ENCODE data around the gene NAP1L4. TPM values are rescaled to one million over a fixed set of nuclear protein-coding genes. Genes with fewer than 3 reads are reported as not detected.

Gene NAP1L4
- total RNA-seq, 1 donor from 2014 or later, result 156 TPM

DNA sequence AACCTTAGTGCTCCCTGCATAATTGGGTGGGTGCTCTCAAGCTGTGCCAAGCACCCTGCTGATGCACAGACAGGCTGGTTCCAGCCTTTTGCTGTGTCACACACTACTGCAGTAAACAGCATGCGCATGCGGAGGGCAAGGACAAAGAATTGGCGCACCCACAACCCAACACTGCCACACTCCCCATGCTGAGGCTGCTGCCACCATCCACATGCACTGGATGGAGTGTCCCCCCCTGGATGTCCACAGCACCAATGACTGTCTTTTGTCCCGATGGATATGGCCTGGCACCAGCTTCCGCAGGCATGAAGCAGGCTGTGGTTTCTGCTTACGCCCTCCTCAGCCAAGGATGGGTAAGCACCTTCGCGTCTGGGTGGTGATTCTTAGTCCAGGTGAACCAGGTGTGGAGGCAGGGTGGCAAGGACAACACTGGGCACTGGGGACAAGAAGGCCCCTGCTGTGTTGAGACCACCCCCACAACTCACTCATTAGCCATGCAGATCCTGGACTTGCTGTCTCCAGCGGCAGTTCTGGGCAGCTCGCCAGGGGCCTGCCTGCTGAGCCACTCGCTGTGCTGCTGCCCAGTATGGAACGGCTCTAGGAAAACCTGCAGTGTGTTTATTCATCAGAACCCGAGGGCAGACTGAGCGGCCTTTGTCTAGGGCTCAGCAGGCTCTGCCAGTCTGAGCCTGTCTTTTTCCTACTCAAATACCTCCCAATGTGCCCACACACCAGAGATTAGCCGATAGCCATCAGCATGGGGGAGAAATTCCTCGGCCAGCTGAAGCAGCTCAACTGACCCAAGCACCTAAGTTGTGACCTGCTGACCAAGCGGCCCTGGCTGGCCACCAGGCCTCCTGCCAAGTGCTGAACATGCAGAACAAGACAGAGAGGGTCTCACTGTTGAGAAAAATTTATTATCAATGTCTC lies 8.2 kb upstream of the NAP1L4 start:
- TF ChIP-seq, protein P1, sequence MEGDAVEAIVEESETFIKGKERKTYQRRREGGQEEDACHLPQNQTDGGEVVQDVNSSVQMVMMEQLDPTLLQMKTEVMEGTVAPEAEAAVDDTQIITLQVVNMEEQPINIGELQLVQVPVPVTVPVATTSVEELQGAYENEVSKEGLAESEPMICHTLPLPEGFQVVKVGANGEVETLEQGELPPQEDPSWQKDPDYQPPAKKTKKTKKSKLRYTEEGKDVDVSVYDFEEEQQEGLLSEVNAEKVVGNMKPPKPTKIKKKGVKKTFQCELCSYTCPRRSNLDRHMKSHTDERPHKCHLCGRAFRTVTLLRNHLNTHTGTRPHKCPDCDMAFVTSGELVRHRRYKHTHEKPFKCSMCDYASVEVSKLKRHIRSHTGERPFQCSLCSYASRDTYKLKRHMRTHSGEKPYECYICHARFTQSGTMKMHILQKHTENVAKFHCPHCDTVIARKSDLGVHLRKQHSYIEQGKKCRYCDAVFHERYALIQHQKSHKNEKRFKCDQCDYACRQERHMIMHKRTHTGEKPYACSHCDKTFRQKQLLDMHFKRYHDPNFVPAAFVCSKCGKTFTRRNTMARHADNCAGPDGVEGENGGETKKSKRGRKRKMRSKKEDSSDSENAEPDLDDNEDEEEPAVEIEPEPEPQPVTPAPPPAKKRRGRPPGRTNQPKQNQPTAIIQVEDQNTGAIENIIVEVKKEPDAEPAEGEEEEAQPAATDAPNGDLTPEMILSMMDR (conservative IDR thresholded peaks at IDR 0.05; ENCODE audit: low read depth, low read length), result no peak
- DNase-seq (ENCODE audit: low read depth), result no peak

DNA sequence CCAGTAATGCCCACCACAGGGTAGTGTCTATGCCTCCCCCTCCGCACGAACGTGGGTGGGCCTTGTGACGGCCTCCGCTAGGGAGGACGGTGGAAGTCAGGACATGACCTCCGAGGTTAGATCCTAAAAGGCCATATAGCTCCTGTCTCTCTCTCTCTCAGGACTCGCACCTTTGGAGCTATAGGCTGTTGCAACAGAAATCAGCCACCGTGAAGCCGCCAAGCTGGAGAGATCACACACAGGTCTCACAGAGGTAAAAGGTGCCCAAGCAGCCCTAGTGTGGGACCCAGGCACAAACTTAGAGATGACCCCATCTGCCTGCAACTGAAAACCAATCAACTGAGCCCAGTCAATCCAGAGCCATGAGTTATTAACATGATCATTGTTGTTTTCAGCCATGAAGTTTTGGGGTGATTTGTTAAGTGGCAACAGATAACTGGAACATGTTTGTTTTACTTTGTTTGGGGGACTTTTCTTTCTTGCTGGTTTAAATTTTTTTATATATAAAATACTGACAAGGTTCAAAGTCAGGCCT lies 7.4 kb upstream of the NAP1L4 start:
- H3K4me3 ChIP-seq (ENCODE audit: low read depth, low read length), result no peak overlapping the region
- TF ChIP-seq, protein P1 (conservative IDR thresholded peaks at IDR 0.05; ENCODE audit: low read depth, low read length), result no peak
- no peak for DNase-seq (ENCODE audit: low read depth)

More for the DNA sequence above, 8.2 kb upstream of the NAP1L4 start:
- H3K4me3 ChIP-seq (ENCODE audit: low read depth, low read length), result no peak overlapping the region

DNA sequence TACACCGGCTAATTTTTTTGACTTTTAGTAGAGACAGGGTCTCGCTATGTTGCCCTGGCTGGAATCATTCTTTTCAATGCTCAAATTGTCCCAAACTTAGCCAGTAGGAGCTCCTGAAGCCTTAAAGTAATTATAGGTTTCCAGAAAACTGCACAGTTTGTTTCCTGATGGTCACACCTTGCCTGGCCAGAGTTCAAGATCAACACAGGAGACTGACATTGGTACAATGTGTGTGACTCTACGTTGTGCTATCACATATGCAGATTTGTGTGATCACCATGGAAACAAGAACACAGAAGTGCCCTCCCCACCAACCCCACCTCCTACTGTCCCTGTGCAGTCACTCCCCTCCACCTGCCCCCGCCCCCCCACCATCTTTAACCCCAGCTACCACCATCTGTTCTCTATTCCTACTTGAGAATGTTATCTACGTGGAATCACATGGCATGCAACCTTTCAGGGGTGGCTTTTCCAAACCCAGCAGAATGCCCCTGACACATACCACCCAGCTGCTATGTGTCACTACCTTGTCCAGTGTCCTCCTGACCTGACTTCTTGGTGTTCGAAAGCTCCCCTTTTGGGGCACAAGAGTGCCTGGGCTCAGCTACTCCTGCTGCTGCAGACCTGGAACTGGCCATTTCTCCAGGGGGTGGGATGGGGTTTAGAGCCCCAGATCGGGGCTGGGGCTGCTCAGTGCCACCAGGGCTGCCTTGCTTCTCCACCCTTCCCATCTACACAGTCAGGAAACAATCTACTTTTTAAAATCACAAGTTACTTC lies 6.1 kb upstream of the NAP1L4 start:
- TF ChIP-seq, protein P1 (conservative IDR thresholded peaks at IDR 0.05; ENCODE audit: low read depth, low read length), result no peak
- no peak for DNase-seq (ENCODE audit: low read depth)

DNA sequence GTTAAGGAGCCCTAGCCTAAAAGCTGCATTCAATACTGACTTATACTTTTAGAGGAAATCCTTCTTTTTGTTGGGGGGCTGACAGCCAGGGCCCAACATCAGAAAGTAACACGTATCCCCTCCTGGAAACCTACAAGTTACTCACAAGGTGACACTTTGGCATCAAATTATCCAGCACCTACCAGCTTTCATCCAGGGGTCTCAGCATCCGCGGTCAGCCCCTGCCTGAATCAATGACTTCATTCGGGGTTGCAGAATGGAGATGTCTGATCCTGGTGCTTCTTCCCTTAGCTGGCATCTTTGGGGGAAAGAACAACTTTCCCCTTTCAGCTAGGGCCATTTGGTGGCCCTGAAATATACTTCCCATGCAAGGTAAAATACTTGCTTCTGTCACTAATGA lies 5.3 kb upstream of the NAP1L4 start:
- TF ChIP-seq, protein P1 (conservative IDR thresholded peaks at IDR 0.05; ENCODE audit: low read depth, low read length), result no peak
- DNase-seq (ENCODE audit: low read depth), result no peak

More for the DNA sequence above, 6.1 kb upstream of the NAP1L4 start:
- H3K4me3 ChIP-seq (ENCODE audit: low read depth, low read length), result no peak overlapping the region

DNA sequence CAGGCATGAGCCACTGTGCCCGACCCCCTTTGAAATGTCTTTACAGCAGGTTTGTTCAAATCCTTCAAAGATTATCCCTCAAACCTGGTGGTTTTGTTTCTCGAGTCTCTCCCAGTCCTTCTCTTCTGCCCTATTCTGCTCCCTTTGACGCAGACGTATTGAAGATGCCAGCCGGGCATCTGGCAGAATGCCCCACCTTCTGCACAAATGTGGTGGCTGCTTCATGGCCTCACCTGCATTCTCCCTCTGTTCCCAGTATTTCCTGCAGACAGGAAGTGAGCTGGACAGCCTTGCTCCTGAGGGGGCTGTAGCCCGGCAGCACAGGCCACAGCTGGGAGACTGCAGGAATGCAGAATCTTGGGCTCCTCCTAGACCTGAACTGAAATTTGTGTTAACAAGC lies 4.8 kb upstream of the NAP1L4 start:
- TF ChIP-seq, protein P1 (conservative IDR thresholded peaks at IDR 0.05; ENCODE audit: low read depth, low read length), result no peak
- H3K4me3 ChIP-seq (ENCODE audit: low read depth, low read length), result no peak overlapping the region
- no peak for DNase-seq (ENCODE audit: low read depth)

More for the DNA sequence above, 5.3 kb upstream of the NAP1L4 start:
- no peak overlapping the region for H3K4me3 ChIP-seq (ENCODE audit: low read depth, low read length)

DNA sequence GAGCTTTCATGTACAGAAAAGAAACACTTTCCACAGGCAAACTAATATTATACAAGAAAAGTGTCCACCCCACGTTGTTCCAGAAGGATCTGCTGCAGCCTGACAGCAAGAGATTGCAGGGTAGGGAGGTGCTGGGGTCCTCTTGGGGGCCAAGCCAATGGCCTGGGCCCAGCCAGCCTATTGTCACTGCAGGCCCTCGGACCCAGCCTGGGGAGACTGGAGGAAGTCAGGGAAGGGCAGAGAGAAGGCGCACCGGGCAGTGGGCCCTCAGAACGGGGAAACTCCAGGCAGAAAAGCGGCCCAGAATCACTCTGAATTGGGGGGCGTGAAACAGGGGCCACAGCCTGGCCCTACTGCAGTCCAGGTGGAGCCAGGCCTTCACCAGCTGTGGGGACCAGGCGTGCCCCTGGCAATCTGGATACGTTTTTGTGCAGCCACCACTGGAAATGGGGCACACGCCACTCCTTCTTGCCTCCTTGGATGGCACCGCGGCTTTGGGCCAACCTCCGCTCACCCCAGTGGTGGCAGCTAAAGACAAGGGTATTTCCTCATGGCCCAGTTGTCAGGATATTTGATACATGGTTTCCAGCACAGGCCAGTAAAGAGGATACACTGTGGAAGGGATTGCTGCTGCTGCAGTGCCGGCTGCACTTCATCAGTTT lies 3.9 kb upstream of the NAP1L4 start:
- TF ChIP-seq, protein P1 (conservative IDR thresholded peaks at IDR 0.05; ENCODE audit: low read depth, low read length), result no peak
- H3K4me3 ChIP-seq (ENCODE audit: low read depth, low read length), result no peak overlapping the region
- no peak for DNase-seq (ENCODE audit: low read depth)

All from epithelial cell of proximal tubule (primary cell).